OCI-LY1 (cell line): ENCODE measurements around the gene HMGB4.

ENCODE experiments used
- EZH2 ChIP-seq: fragments of 200-600 bp; sonication (generic), shearing (Covaris generic); IDR thresholded peaks from 2 replicates; pipeline ENCODE4 v1.8.0; 2017; ENCODE audit warnings: borderline replicate concordance, mixed run types, mild to moderate bottlenecking, antibody characterized with exemption, low read length, moderate library complexity, mixed read lengths
- TF ChIP-seq, protein P1 (sequence below): fragments of 200-600 bp; sonication (generic), shearing (Covaris generic); IDR thresholded peaks from 2 replicates; pipeline ENCODE4 v1.5.1; 2017; ENCODE audit warnings: mild to moderate bottlenecking, antibody characterized with exemption, low read length, moderate library complexity, mixed read lengths

GRCh38 chr1:33902486-33903209 is 38.8 kb downstream of the HMGB4 start:
- TF ChIP-seq, protein P1, sequence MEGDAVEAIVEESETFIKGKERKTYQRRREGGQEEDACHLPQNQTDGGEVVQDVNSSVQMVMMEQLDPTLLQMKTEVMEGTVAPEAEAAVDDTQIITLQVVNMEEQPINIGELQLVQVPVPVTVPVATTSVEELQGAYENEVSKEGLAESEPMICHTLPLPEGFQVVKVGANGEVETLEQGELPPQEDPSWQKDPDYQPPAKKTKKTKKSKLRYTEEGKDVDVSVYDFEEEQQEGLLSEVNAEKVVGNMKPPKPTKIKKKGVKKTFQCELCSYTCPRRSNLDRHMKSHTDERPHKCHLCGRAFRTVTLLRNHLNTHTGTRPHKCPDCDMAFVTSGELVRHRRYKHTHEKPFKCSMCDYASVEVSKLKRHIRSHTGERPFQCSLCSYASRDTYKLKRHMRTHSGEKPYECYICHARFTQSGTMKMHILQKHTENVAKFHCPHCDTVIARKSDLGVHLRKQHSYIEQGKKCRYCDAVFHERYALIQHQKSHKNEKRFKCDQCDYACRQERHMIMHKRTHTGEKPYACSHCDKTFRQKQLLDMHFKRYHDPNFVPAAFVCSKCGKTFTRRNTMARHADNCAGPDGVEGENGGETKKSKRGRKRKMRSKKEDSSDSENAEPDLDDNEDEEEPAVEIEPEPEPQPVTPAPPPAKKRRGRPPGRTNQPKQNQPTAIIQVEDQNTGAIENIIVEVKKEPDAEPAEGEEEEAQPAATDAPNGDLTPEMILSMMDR = no peak
- TF ChIP-seq EZH2 = no peak
